Peyer's patch (tissue), 4 donors: ENCODE data around the gene NEUROD2. TPM values are rescaled to one million over a fixed set of nuclear protein-coding genes. Genes with fewer than 3 reads are reported as not detected.
A peak's percentile ranks its signal among the peaks of the same experiment; 100 is the strongest.

ENCODE experiments used
- DNase-seq, 3 donors: peaks; one replicate each; pipeline ENCODE4 v3.0.0-alpha.2; 2017 to 2019
- H3K27ac ChIP-seq, 4 donors: fragments of 200-600 bp; sonication (generic); one replicate each; pipeline ENCODE4 v1.5.1; 2016 to 2019
- H3K27me3 ChIP-seq, 2 donors: fragments of 200-600 bp; sonication (generic); one replicate each; pipeline ENCODE4 v1.5.1; 2019
- H3K36me3 ChIP-seq, 3 donors: fragments of 200-600 bp; sonication (generic); one replicate each; pipeline ENCODE4 v1.5.1; 2016 to 2019
- H3K4me1 ChIP-seq, 4 donors: fragments of 200-600 bp; sonication (generic); one replicate each; pipeline ENCODE4 v1.5.1; 2016 to 2019
- H3K4me3 ChIP-seq, 4 donors: fragments of 200-600 bp; sonication (generic); 1 replicate in 3 of 4; 2 replicates in 1 of 4; pipeline ENCODE4 v1.5.1; 2016 to 2019; ENCODE audit warnings: mild to moderate bottlenecking in 1 of 4
- H3K9me3 ChIP-seq, 4 donors: fragments of 200-600 bp; sonication (generic); one replicate each; pipeline ENCODE4 v1.5.1; 2016 to 2019; ENCODE audit warnings: mild to moderate bottlenecking in 1 of 4
- CTCF ChIP-seq, 6 experiments: fragments of 450-650 bp in 4 of 6; fragments of 200-600 bp in 2 of 6; sonication (generic) in 1 of 6; IDR thresholded peaks; one replicate each; pipeline ENCODE4 v1.5.1; 2017 to 2019; ENCODE audit warnings: antibody characterized with exemption in 6 of 6, mild to moderate bottlenecking in 3 of 6, moderate library complexity in 1 of 6
- POLR2A ChIP-seq, 2 donors: fragments of 450-650 bp; IDR thresholded peaks; one replicate each; pipeline ENCODE4 v1.5.1; 2017; ENCODE audit warnings: antibody characterized with exemption in 2 of 2, mild to moderate bottlenecking in 2 of 2, moderate library complexity in 2 of 2
- total RNA-seq, 4 donors: library from RNA; depleted of rRNA; stranded (reverse); fragments of >200 nt; gene quantifications; one replicate each; pipeline ENCODE4 v1.1.0, GENCODE V29; 2016

Gene NEUROD2
- total RNA-seq, 4 donors from 2014 or later: not detected

- no peak for TF ChIP-seq POLR2A (IDR thresholded peaks at IDR 0.05)
- TF ChIP-seq CTCF (IDR thresholded peaks at IDR 0.05): peak in 3 of 6 experiments; percentile 11 to 19 (median 15)
- Histone ChIP-seq H3K36me3 (no peaks in the 10 kb centered on the region), H3K27me3 (no peaks in the 10 kb centered on the region), H3K9me3 (no peaks in the 10 kb centered on the region), H3K4me3 (no peak overlapping the region), H3K4me1 (peaks cover 0 to 15% (median 0%) of the 10 kb centered on the region in 4 donors), H3K27ac (no peak overlapping the region)
- no peak for DNase-seq
Observed at GRCh38 chr17:39576187-39576586, 31.5 kb downstream of the NEUROD2 start.

- Histone ChIP-seq H3K9me3 (no peaks in the 10 kb centered on the region), H3K4me1 (peaks cover 0 to 15% (median 0%) of the 10 kb centered on the region in 4 donors), H3K36me3 (peaks cover 0 to 2% (median 0%) of the 10 kb centered on the region in 3 donors), H3K4me3 (peak overlapping the region; percentile 49 to 88 (median 60)), H3K27me3 (no peaks in the 10 kb centered on the region), H3K27ac (peak overlapping the region; percentile 57 to 86 (median 67))
- TF ChIP-seq POLR2A (IDR thresholded peaks at IDR 0.05): no peak
- peak in 1 of 6 experiments; percentile 3 for TF ChIP-seq CTCF (IDR thresholded peaks at IDR 0.05)
- peak; percentile 20 to 79 (median 74) for DNase-seq
Observed at GRCh38 chr17:39573447-39574298, 34.0 kb downstream of the NEUROD2 start.

- Histone ChIP-seq H3K4me1 (peaks cover 0 to 15% (median 0%) of the 10 kb centered on the region in 4 donors), H3K9me3 (no peaks in the 10 kb centered on the region), H3K36me3 (peaks cover 0 to 16% (median 0%) of the 10 kb centered on the region in 3 donors), H3K27ac (no peak overlapping the region), H3K4me3 (no peak overlapping the region), H3K27me3 (no peaks in the 10 kb centered on the region)
- no peak for TF ChIP-seq POLR2A (IDR thresholded peaks at IDR 0.05)
- TF ChIP-seq CTCF (IDR thresholded peaks at IDR 0.05): no peak
- DNase-seq: no peak
Observed at GRCh38 chr17:39572121-39572520, 35.6 kb downstream of the NEUROD2 start.

GRCh38 chr17:39569126-39569525, 38.6 kb downstream of the NEUROD2 start:
- peaks cover 0 to 35% (median 3%) of the 10 kb centered on the region in 3 donors for H3K36me3 ChIP-seq
- no peak overlapping the region for H3K27ac ChIP-seq
- TF ChIP-seq CTCF (IDR thresholded peaks at IDR 0.05) (no peak), POLR2A (IDR thresholded peaks at IDR 0.05) (no peak)
- peaks cover 0 to 12% (median 0%) of the 10 kb centered on the region in 4 donors for H3K4me1 ChIP-seq
- H3K4me3 ChIP-seq: no peak overlapping the region
- H3K9me3 ChIP-seq: no peaks in the 10 kb centered on the region
- no peaks in the 10 kb centered on the region for H3K27me3 ChIP-seq
- no peak for DNase-seq

- Histone ChIP-seq H3K36me3 (peaks cover 0 to 35% (median 3%) of the 10 kb centered on the region in 3 donors), H3K4me1 (peaks cover 0 to 10% (median 0%) of the 10 kb centered on the region in 4 donors), H3K27me3 (no peaks in the 10 kb centered on the region), H3K9me3 (no peaks in the 10 kb centered on the region), H3K27ac (no peak overlapping the region), H3K4me3 (no peak overlapping the region)
- TF ChIP-seq CTCF (IDR thresholded peaks at IDR 0.05) (no peak), POLR2A (IDR thresholded peaks at IDR 0.05) (no peak)
- no peak for DNase-seq
Observed at GRCh38 chr17:39568702-39569101, 39.0 kb downstream of the NEUROD2 start.
